Osteocyte (in vitro differentiated cells): ENCODE results near the gene SERINC1. TPM values are rescaled to one million over a fixed set of nuclear protein-coding genes. Genes with fewer than 3 reads are reported as not detected.

Experiments used
- DNase-seq: peaks from one replicate; pipeline ENCODE4 v3.0.0; 2021; ENCODE audit warnings: mixed read lengths; ENCODE audit not compliant: unreplicated experiment; ENCODE audit errors: extremely low spot score
- H3K27ac Mint-ChIP-seq: one replicate; pipeline ENCODE4 v1.8.0; 2021; ENCODE audit warnings: mild to moderate bottlenecking, mixed read lengths; ENCODE audit not compliant: unreplicated experiment
- H3K27me3 Mint-ChIP-seq: one replicate; pipeline ENCODE4 v1.8.0; 2021; ENCODE audit warnings: mixed read lengths; ENCODE audit not compliant: unreplicated experiment
- H3K36me3 Mint-ChIP-seq: one replicate; pipeline ENCODE4 v1.8.0; 2021; ENCODE audit warnings: mixed read lengths; ENCODE audit not compliant: unreplicated experiment
- H3K4me1 Mint-ChIP-seq: one replicate; pipeline ENCODE4 v1.8.0; 2021; ENCODE audit warnings: mixed read lengths; ENCODE audit not compliant: unreplicated experiment
- H3K4me3 Mint-ChIP-seq: one replicate; pipeline ENCODE4 v1.8.0; 2021; ENCODE audit warnings: mild to moderate bottlenecking, moderate library complexity, mixed read lengths; ENCODE audit not compliant: unreplicated experiment
- H3K9me3 Mint-ChIP-seq: one replicate; pipeline ENCODE4 v1.8.0; 2021; ENCODE audit warnings: mixed read lengths; ENCODE audit not compliant: unreplicated experiment
- CTCF ChIP-seq: fragments of 200-600 bp; sonication (generic); IDR thresholded peaks from 2 replicates; pipeline ENCODE4 v1.5.0; 2021; ENCODE audit warnings: antibody characterized with exemption, mild to moderate bottlenecking, moderate library complexity
- total RNA-seq: library from RNA; stranded (reverse); gene quantifications from 2 replicates; pipeline ENCODE4 v1.2.1, GENCODE V29; 2021

Gene SERINC1
- total RNA-seq, 1 donor from 2014 or later, result 209 TPM

- no peak for TF ChIP-seq CTCF
- no peak overlapping the region for H3K27ac Mint-ChIP-seq
- no peak for DNase-seq
- no peaks in the 10 kb centered on the region for H3K4me1 Mint-ChIP-seq
- H3K4me3 Mint-ChIP-seq, result no peak overlapping the region
- peaks cover 6% of the 10 kb centered on the region for H3K9me3 Mint-ChIP-seq
- H3K27me3 Mint-ChIP-seq, result no peaks in the 10 kb centered on the region
- H3K36me3 Mint-ChIP-seq, result peaks cover 53% of the 10 kb centered on the region
These were observed 38.8 kb downstream of the SERINC1 start for GRCh38 chr6:122432816-122433215.

- no peaks in the 10 kb centered on the region for H3K9me3 Mint-ChIP-seq
- no peak overlapping the region for H3K4me3 Mint-ChIP-seq
- peaks cover 3% of the 10 kb centered on the region for H3K4me1 Mint-ChIP-seq
- H3K27me3 Mint-ChIP-seq, result no peaks in the 10 kb centered on the region
- H3K36me3 Mint-ChIP-seq, result peaks cover 48% of the 10 kb centered on the region
- TF ChIP-seq CTCF, result no peak
- DNase-seq, result no peak
- no peak overlapping the region for H3K27ac Mint-ChIP-seq
These were observed 39.8 kb downstream of the SERINC1 start for GRCh38 chr6:122431780-122432179.

- no peak for DNase-seq
- H3K4me3 Mint-ChIP-seq, result no peak overlapping the region
- peaks cover 3% of the 10 kb centered on the region for H3K4me1 Mint-ChIP-seq
- no peaks in the 10 kb centered on the region for H3K9me3 Mint-ChIP-seq
- no peaks in the 10 kb centered on the region for H3K27me3 Mint-ChIP-seq
- H3K27ac Mint-ChIP-seq, result no peak overlapping the region
- TF ChIP-seq CTCF, result no peak
- peaks cover 43% of the 10 kb centered on the region for H3K36me3 Mint-ChIP-seq
These were observed 42.3 kb downstream of the SERINC1 start for GRCh38 chr6:122429323-122429722.

GRCh38 chr6:122428781-122429180 is 42.8 kb downstream of the SERINC1 start:
- Mint-ChIP-seq H3K4me1 (peaks cover 3% of the 10 kb centered on the region), H3K27ac (no peak overlapping the region), H3K9me3 (no peaks in the 10 kb centered on the region), H3K36me3 (peaks cover 46% of the 10 kb centered on the region), H3K4me3 (no peak overlapping the region), H3K27me3 (no peaks in the 10 kb centered on the region)
- DNase-seq, result no peak
- TF ChIP-seq CTCF, result no peak

DNA sequence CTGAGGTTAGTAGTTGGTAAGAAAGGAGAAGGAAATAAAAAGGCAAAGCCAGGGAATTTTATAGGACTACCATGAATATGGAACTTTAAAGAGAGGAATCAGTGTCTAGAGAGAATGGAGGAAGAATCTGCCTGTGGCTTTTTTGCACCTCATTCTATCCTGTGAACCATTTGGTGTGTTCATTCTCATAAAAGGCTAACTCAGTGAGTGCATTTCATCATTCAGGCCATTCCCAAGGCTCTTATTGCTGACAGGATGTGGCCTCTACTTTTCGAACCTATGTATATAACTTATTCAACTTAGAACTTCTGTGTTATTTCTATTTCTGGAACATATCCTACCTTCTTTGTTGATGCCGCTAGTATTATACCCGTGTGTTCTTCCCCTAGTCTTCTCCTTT is 45.0 kb downstream of the SERINC1 start:
- DNase-seq, result no peak
- no peaks in the 10 kb centered on the region for H3K9me3 Mint-ChIP-seq
- no peak for TF ChIP-seq CTCF
- H3K27me3 Mint-ChIP-seq, result no peaks in the 10 kb centered on the region
- H3K36me3 Mint-ChIP-seq, result peaks cover 45% of the 10 kb centered on the region
- no peak overlapping the region for H3K27ac Mint-ChIP-seq
- H3K4me1 Mint-ChIP-seq, result peaks cover 3% of the 10 kb centered on the region
- H3K4me3 Mint-ChIP-seq, result no peak overlapping the region
